ENCODE measurements around the gene DSN1.

DNA sequence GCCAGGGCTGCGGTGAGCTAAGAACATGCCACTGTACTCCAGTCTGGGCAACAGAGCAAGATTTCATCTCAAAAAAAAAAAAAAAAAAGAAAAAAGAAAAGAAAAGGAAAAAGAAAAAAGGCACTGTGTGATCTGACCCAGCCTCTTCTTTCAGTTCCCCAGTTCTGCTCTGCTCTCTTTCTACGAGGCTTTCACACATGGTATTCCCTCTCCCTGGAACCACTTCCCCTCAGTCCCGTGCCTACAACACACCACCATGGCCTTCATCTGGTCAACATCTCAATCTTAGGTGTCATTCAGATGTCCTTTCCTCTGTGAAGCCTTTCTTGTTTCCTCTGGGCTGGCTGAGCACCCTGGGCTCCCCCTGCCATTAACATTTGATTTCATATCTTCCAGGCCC, 2.3 kb upstream of the DSN1 start:
- TF ChIP-seq, protein P1, sequence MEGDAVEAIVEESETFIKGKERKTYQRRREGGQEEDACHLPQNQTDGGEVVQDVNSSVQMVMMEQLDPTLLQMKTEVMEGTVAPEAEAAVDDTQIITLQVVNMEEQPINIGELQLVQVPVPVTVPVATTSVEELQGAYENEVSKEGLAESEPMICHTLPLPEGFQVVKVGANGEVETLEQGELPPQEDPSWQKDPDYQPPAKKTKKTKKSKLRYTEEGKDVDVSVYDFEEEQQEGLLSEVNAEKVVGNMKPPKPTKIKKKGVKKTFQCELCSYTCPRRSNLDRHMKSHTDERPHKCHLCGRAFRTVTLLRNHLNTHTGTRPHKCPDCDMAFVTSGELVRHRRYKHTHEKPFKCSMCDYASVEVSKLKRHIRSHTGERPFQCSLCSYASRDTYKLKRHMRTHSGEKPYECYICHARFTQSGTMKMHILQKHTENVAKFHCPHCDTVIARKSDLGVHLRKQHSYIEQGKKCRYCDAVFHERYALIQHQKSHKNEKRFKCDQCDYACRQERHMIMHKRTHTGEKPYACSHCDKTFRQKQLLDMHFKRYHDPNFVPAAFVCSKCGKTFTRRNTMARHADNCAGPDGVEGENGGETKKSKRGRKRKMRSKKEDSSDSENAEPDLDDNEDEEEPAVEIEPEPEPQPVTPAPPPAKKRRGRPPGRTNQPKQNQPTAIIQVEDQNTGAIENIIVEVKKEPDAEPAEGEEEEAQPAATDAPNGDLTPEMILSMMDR (IDR thresholded peaks at IDR 0.05; ENCODE audit: extremely low read depth in 1 of 2, insufficient read depth in 1 of 2, low read depth in 1 of 2, low read length in 2 of 2): no peak
- TF ChIP-seq EZH2 (IDR thresholded peaks at IDR 0.05; ENCODE audit: borderline replicate concordance, low read depth, low read length, severe bottlenecking): no peak
- TF ChIP-seq JUN (IDR thresholded peaks at IDR 0.05; ENCODE audit: borderline replicate concordance, insufficient read depth, insufficient read length, low read depth): no peak
- TF ChIP-seq POLR2A (IDR thresholded peaks at IDR 0.05; ENCODE audit: low read depth, low read length): no peak
